ENCODE data around the gene ZBTB8OS. TPM values are rescaled to one million over a fixed set of nuclear protein-coding genes. Genes with fewer than 3 reads are reported as not detected.
A peak's percentile ranks its signal among the peaks of the same experiment; 100 is the strongest.

The ZBTB8OS gene
- total and polyA plus RNA-seq, 9 of the 15 experiments (the other 6 are each of a cell fraction or from before 2014, with no cell fraction given), result 54.8 to 230 (median 107) TPM

GRCh38 chr1:32650248-32650751, at the start of gene ZBTB8OS (continued):
- TF ChIP-seq ZNF609 (CRISPR knock-in tag; IDR thresholded peaks at IDR 0.05; ENCODE audit: borderline replicate concordance) (no peak), KHSRP (IDR thresholded peaks at IDR 0.05) (0 out of 2 replicates have a peak, but pooled peaks have one; percentile 10), ZNF274 (IDR thresholded peaks at IDR 0.05; ENCODE audit: borderline replicate concordance, low read depth, low read length) (no peak), SIX5 (IDR thresholded peaks at IDR 0.05; ENCODE audit: borderline replicate concordance in 1 of 2, insufficient read depth in 1 of 2, low read depth in 1 of 2, low read length in 2 of 2) (peak; percentile 34 to 61; a peak in 2 of 4 replicates), ZNF655 (CRISPR knock-in tag; IDR thresholded peaks at IDR 0.05) (no peak), CBFA2T3 (IDR thresholded peaks at IDR 0.05) (no peak), BRF2 (IDR thresholded peaks at IDR 0.05; ENCODE audit: borderline replicate concordance, insufficient read depth, insufficient read length) (no peak), CTCFL (IDR thresholded peaks at IDR 0.05; ENCODE audit: borderline replicate concordance, insufficient read depth, low read depth, low read length, poor library complexity, severe bottlenecking) (no peak), TOE1 (IDR thresholded peaks at IDR 0.05; ENCODE audit: borderline replicate concordance) (no peak), TOE1 (CRISPR knock-in tag; IDR thresholded peaks at IDR 0.05; ENCODE audit: borderline replicate concordance, low read depth) (no peak), ELF4 (CRISPR knock-in tag; IDR thresholded peaks at IDR 0.05) (0 out of 2 replicates have a peak, but pooled peaks have one; percentile 11), RAD51 (IDR thresholded peaks at IDR 0.05; ENCODE audit: borderline replicate concordance, low read depth) (no peak), ZNF263 (CRISPR knock-in tag; IDR thresholded peaks at IDR 0.05; ENCODE audit: borderline replicate concordance) (no peak), HDAC6 (IDR thresholded peaks at IDR 0.05; ENCODE audit: low read depth, low read length) (no peak), HNRNPL (IDR thresholded peaks at IDR 0.05; ENCODE audit: low read depth, low read length) (no peak)
- TF ChIP-seq, protein P1, sequence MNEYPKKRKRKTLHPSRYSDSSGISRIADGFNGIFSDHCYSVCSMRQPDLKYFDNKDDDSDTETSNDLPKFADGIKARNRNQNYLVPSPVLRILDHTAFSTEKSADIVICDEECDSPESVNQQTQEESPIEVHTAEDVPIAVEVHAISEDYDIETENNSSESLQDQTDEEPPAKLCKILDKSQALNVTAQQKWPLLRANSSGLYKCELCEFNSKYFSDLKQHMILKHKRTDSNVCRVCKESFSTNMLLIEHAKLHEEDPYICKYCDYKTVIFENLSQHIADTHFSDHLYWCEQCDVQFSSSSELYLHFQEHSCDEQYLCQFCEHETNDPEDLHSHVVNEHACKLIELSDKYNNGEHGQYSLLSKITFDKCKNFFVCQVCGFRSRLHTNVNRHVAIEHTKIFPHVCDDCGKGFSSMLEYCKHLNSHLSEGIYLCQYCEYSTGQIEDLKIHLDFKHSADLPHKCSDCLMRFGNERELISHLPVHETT (CRISPR knock-in tag; conservative IDR thresholded peaks at IDR 0.05 in 1 of 2, IDR thresholded peaks at IDR 0.05 in 1 of 2), result no peak
